Ovary (tissue), 9 donors: Measurements from ENCODE around the gene TMA7. TPM values are rescaled to one million over a fixed set of nuclear protein-coding genes. Genes with fewer than 3 reads are reported as not detected.

Source experiments
- DNase-seq, 5 donors: peaks; one replicate each; pipeline ENCODE4 v3.0.0-alpha.2; 2019 to 2020
- H3K27ac ChIP-seq, 2 donors: fragments of 200-600 bp; one replicate each; pipeline versions ENCODE4 v1.5.1 to v1.8.0; 2019 to 2022
- H3K27me3 ChIP-seq: fragments of 200-600 bp; one replicate; pipeline ENCODE4 v1.8.0; 2022
- H3K36me3 ChIP-seq: fragments of 200-600 bp; sonication (generic); one replicate; pipeline ENCODE4 v1.5.1; 2019
- H3K4me1 ChIP-seq: one replicate; pipeline ENCODE4 v1.8.1; 2013; ENCODE audit warnings: mild to moderate bottlenecking, moderate library complexity; ENCODE audit not compliant: insufficient read depth
- H3K4me3 ChIP-seq: fragments of 200-600 bp; sonication (generic); one replicate; pipeline ENCODE4 v1.5.1; 2017
- H3K9me3 ChIP-seq, 2 donors: fragments of 200-600 bp in 1 of 2; sonication (generic) in 1 of 2; one replicate each; pipeline versions ENCODE4 v1.5.1 to v1.8.1; 2013 to 2019; ENCODE audit warnings: mild to moderate bottlenecking in 1 of 2, moderate library complexity in 1 of 2
- EP300 ChIP-seq: sonication (generic); formaldehyde crosslinking; IDR thresholded peaks from one replicate; pipeline ENCODE4 v1.6.1; 2017; ENCODE audit warnings: antibody characterized with exemption
- POLR2A ChIP-seq: fragments of 450-650 bp; IDR thresholded peaks from one replicate; pipeline ENCODE4 v1.6.1; 2017; ENCODE audit warnings: antibody characterized with exemption, mild to moderate bottlenecking, moderate library complexity
- WGBS, 3 donors: extraction: QIAGEN DNeasy Blood & Tissue Kit in 1 of 3; methylation state at CpG; one replicate each; pipeline versions ENCODE4 v1.1.5 to v1.1.7; 2013 to 2017; 5-methylcytosine and 5-hydroxymethylcytosine counted together
- intact Hi-C, 4 donors: fragments of 100-400 bp; cut with DNase I; formaldehyde crosslinking; loops; one replicate each; pipeline versions ENCODE4 v1.11.0 to v1.15.1; 2022 to 2023
- polyA plus RNA-seq, 2 donors: library from polyadenylated mRNA; stranded (reverse); fragments of 200-250 nt in 1 of 2; fragments of 350-450 nt in 1 of 2; fragmentation: Illumina TruSeq in 1 of 2; extraction: RNeasy Lipid Tissue Mini Kit (QIAGEN cat#74804) in 1 of 2; gene quantifications; one replicate each; pipeline ENCODE4 v1.2.3, GENCODE V29; 2013 to 2014
- total RNA-seq, 7 donors: library from RNA; depleted of rRNA in 2 of 7; stranded (reverse); fragments of >200 nt in 2 of 7; fragmentation: NEBNext Ultra II Directional in 3 of 7; extraction: Animal tissue kit (Norgen Biotek cat#: 25700) in 3 of 7; gene quantifications; one replicate each; pipeline versions ENCODE4 v1.1.0 to v1.2.4, GENCODE V29; 2016 to 2023
- TF ChIP-seq, protein P1 (sequence below), 3 donors: fragments of 450-650 bp in 2 of 3; fragments of 200-600 bp in 1 of 3; IDR thresholded peaks; one replicate each; pipeline versions ENCODE4 v1.5.1 to v1.8.0; 2016 to 2022; ENCODE audit warnings: antibody characterized with exemption in 3 of 3, mild to moderate bottlenecking in 1 of 3
- donor health status: DM: no; HTN: no; CAD: no; lungs with moderate emphysema.
- donor health status: DM: no; HTN: no; CAD: no.
- donor health status: Bipolar disorder and iron deficiency.
- donor health status: DM: yes; HTN: yes; CAD: no.
- donor health status: DM: no; HTN: no; CAD: no.
- donor health status: DM: yes; HTN: yes; CAD: no.

TMA7 gene
- total and polyA plus RNA-seq, 9 donors: 138 to 380 (median 222) TPM

DNA sequence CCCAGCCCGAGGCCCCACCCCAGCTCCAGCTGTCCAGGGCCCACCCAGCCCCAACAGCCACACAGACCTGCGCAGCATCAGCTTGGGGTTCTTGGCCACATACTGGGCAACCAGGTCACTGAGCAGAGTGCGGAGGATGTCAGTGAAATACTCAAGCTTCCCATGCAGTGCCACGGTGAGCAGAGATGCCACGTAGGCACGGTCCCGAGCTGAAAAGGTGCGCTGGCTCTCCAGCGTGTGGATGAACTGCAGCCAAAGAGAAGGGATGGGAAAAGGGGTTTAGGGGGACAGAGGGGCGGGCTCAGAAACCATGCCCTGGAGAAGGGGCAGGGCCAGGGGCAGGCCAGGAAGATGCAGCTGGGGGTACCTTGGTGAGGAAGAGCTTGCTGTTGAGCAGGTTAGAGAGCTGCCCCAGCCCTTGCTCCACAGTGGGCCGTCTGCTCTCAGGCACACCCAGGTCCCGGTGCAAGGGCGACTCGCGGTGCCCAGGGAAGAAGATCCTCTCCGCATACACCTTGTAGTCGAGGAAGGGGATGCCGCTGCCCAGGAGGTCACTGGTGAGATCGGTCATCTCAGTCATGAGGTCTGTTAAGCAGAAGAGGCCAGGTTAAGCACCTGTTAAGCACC lies 27.6 kb upstream of the TMA7 start:
- Histone ChIP-seq H3K4me1 (no peaks in the 10 kb centered on the region), H3K27ac (no peak overlapping the region), H3K36me3 (no peaks in the 10 kb centered on the region), H3K27me3 (no peaks in the 10 kb centered on the region), H3K4me3 (no peak overlapping the region), H3K9me3 (no peaks in the 10 kb centered on the region)
- 89 to 91% (median 89%) methylated on average over 19 of the region's 19 CpGs for WGBS, 3 donors
- peak in 2 of 5 donors; percentile 7 to 31 for DNase-seq
- TF ChIP-seq, protein P1, sequence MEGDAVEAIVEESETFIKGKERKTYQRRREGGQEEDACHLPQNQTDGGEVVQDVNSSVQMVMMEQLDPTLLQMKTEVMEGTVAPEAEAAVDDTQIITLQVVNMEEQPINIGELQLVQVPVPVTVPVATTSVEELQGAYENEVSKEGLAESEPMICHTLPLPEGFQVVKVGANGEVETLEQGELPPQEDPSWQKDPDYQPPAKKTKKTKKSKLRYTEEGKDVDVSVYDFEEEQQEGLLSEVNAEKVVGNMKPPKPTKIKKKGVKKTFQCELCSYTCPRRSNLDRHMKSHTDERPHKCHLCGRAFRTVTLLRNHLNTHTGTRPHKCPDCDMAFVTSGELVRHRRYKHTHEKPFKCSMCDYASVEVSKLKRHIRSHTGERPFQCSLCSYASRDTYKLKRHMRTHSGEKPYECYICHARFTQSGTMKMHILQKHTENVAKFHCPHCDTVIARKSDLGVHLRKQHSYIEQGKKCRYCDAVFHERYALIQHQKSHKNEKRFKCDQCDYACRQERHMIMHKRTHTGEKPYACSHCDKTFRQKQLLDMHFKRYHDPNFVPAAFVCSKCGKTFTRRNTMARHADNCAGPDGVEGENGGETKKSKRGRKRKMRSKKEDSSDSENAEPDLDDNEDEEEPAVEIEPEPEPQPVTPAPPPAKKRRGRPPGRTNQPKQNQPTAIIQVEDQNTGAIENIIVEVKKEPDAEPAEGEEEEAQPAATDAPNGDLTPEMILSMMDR (IDR thresholded peaks at IDR 0.05): no peak
- no peak for TF ChIP-seq EP300
- intact Hi-C loops: no loop called here

DNA sequence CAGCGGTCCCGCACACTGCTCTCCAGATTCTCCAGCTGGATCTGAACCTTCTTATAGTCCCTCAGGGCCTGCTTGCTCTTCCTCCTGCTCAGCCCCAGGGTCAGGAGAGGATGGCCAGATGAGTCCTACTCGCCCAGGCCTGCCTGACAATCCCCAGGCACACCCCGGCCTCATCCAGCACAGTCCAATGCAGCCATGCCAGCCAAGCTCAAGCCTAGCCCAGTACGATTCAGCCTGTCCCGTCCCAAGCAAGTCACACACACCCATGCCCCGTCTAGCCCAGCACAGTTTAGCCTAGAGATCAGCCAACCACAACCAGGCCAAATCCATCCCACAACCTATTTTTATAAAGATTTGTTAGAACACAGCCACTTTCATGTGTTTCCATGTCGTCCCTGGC lies 27.0 kb upstream of the TMA7 start:
- Histone ChIP-seq H3K4me3 (no peak overlapping the region), H3K36me3 (no peaks in the 10 kb centered on the region), H3K4me1 (no peaks in the 10 kb centered on the region), H3K27me3 (no peaks in the 10 kb centered on the region), H3K9me3 (no peaks in the 10 kb centered on the region), H3K27ac (no peak overlapping the region)
- WGBS, 3 donors: 83 to 91% (median 86%) methylated on average over 8 of the region's 8 CpGs
- DNase-seq: peak in 1 of 5 donors; percentile 13
- intact Hi-C loops: no loop called here
- no peak for TF ChIP-seq POLR2A
- TF ChIP-seq EP300: no peak
- TF ChIP-seq, protein P1 (IDR thresholded peaks at IDR 0.05): no peak

DNA sequence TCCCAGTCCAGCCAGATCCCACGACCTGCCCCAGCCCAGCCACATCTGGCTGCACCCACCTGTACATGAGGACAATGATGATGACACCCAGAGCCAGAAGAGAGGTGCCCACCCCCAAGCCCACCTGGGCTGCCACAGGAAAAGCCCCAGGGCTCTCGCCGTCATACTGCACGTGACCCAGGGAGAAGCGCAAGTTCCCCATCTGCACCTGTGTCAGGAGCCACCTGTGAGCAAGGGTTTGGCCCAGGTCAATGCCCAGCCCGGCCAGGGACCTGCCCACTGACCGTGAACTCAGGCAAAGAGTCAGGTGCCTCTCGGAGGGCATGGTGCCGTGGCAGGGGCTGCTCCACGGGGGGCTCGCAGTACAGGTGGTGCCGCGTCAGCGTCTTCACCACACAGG lies 26.4 kb upstream of the TMA7 start:
- Histone ChIP-seq H3K4me1 (no peaks in the 10 kb centered on the region), H3K36me3 (no peaks in the 10 kb centered on the region), H3K27me3 (no peaks in the 10 kb centered on the region), H3K4me3 (no peak overlapping the region), H3K9me3 (no peaks in the 10 kb centered on the region), H3K27ac (no peak overlapping the region)
- peak in 2 of 5 donors; percentile 13 to 28 for DNase-seq
- intact Hi-C loops: no loop called here
- TF ChIP-seq, protein P1 (IDR thresholded peaks at IDR 0.05): no peak
- TF ChIP-seq POLR2A (no peak), EP300 (no peak)
- 87 to 89% (median 88%) methylated on average over 14 of the region's 14 CpGs for WGBS, 3 donors

DNA sequence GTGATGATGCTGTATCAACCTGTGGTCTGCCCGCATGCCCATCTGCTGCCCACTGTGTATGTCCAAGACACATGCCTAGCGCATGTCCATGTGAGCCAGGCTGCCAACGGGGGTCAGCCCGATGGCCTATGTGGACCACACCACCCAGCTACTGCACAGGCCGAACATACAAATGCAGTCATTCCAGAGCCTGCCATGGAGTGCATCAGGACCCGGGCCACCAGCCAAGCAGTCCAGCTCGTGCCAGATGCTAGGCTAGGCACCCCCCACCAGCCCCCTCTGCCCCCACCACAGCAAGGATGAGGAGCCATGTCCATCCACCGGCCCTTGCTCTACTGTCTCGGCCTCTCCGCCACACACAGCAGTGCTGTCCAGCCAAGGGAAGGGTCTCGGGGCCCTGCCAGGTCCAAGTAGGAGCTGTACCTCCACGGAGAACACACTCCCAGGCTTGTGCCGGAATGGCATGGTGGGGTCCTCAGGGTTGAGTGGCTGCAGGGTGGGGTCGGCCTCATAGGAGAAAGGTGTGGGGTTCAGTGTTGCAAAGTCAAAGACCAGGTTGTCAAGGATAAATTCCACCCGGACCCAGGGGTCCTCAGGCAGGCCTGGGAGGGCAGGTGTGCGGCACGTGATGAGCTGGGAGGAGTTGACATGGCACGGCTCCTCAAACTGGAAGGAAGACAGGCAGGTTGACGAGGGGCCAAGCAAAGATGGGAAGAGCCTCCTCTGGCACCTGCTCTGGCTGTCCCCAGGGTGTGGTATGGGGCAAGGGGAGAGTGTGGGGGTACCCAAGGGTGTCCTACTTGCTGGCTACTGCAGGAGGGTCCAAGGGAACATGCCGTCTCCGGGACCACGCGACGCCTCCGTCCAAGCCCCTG lies 25.4 kb upstream of the TMA7 start:
- no peaks in the 10 kb centered on the region for H3K36me3 ChIP-seq
- no peaks in the 10 kb centered on the region for H3K4me1 ChIP-seq
- DNase-seq: peak in 2 of 5 donors; percentile 26 to 40
- H3K4me3 ChIP-seq: no peak overlapping the region
- no peak for TF ChIP-seq POLR2A
- TF ChIP-seq, protein P1 (IDR thresholded peaks at IDR 0.05): no peak
- no peak for TF ChIP-seq EP300
- H3K9me3 ChIP-seq: no peaks in the 10 kb centered on the region
- H3K27me3 ChIP-seq: no peaks in the 10 kb centered on the region
- 80 to 85% (median 83%) methylated on average over 23 to 25 of the region's 25 CpGs for WGBS, 3 donors
- intact Hi-C loops: no loop called here
- no peak overlapping the region for H3K27ac ChIP-seq
